Measurements from ENCODE around the gene B3GAT2. TPM values are rescaled to one million over a fixed set of nuclear protein-coding genes. Genes with fewer than 3 reads are reported as not detected.

The B3GAT2 gene
- total and polyA plus RNA-seq, 2 of the 13 experiments (the other 11 are each of a cell fraction or from before 2014, with no cell fraction given): 0.01 to 0.02 TPM

- Histone ChIP-seq H3K36me3 (replicated peaks in 1 of 2; ENCODE audit: control insufficient read depth in 1 of 2, insufficient read depth in 2 of 2, low read length in 2 of 2) (no peaks in the 10 kb centered on the region), H3K4me1 (ENCODE audit: insufficient read depth, low read length) (peaks cover 39% of the 10 kb centered on the region), H3K27me3 (ENCODE audit: control insufficient read depth in 1 of 2, insufficient read depth in 2 of 2, low read length in 2 of 2) (no peaks in the 10 kb centered on the region; a peak in 1 of 5 replicates), H3K9me3 (ENCODE audit: low read length) (no peaks in the 10 kb centered on the region), H3K79me2 (ENCODE audit: insufficient read depth, low read length) (no peaks in the 10 kb centered on the region), H3K4me3 (replicated peaks in 1 of 3; ENCODE audit: insufficient read depth in 1 of 3, low read depth in 2 of 3, low read length in 3 of 3) (no peak overlapping the region), H3K27ac (ENCODE audit: extremely low read length, insufficient read depth, low read length) (no peak overlapping the region), H2AFZ (ENCODE audit: low read length) (no peak overlapping the region), H3K9ac (ENCODE audit: insufficient read depth, low read depth, low read length) (no peak overlapping the region), H3K4me2 (ENCODE audit: low read depth, low read length) (no peak overlapping the region), H4K20me1 (ENCODE audit: insufficient read depth, low read length) (no peaks in the 10 kb centered on the region)
- TF ChIP-seq HCFC1 (IDR thresholded peaks at IDR 0.05; ENCODE audit: low read depth, low read length): no peak
- TF ChIP-seq MAFK (conservative IDR thresholded peaks at IDR 0.05 in 1 of 2, IDR thresholded peaks at IDR 0.05 in 1 of 2; ENCODE audit: low read length in 2 of 2): no peak
- no peak for TF ChIP-seq SMAD1 (CRISPR knock-in tag; IDR thresholded peaks at IDR 0.05; ENCODE audit: borderline replicate concordance, low read depth)
- TF ChIP-seq ZNF83 (CRISPR knock-in tag; IDR thresholded peaks at IDR 0.05; ENCODE audit: borderline replicate concordance): no peak
- TF ChIP-seq, protein P1, sequence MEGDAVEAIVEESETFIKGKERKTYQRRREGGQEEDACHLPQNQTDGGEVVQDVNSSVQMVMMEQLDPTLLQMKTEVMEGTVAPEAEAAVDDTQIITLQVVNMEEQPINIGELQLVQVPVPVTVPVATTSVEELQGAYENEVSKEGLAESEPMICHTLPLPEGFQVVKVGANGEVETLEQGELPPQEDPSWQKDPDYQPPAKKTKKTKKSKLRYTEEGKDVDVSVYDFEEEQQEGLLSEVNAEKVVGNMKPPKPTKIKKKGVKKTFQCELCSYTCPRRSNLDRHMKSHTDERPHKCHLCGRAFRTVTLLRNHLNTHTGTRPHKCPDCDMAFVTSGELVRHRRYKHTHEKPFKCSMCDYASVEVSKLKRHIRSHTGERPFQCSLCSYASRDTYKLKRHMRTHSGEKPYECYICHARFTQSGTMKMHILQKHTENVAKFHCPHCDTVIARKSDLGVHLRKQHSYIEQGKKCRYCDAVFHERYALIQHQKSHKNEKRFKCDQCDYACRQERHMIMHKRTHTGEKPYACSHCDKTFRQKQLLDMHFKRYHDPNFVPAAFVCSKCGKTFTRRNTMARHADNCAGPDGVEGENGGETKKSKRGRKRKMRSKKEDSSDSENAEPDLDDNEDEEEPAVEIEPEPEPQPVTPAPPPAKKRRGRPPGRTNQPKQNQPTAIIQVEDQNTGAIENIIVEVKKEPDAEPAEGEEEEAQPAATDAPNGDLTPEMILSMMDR (CRISPR knock-in tag; IDR thresholded peaks at IDR 0.05): no peak
- TF ChIP-seq, protein P2, sequence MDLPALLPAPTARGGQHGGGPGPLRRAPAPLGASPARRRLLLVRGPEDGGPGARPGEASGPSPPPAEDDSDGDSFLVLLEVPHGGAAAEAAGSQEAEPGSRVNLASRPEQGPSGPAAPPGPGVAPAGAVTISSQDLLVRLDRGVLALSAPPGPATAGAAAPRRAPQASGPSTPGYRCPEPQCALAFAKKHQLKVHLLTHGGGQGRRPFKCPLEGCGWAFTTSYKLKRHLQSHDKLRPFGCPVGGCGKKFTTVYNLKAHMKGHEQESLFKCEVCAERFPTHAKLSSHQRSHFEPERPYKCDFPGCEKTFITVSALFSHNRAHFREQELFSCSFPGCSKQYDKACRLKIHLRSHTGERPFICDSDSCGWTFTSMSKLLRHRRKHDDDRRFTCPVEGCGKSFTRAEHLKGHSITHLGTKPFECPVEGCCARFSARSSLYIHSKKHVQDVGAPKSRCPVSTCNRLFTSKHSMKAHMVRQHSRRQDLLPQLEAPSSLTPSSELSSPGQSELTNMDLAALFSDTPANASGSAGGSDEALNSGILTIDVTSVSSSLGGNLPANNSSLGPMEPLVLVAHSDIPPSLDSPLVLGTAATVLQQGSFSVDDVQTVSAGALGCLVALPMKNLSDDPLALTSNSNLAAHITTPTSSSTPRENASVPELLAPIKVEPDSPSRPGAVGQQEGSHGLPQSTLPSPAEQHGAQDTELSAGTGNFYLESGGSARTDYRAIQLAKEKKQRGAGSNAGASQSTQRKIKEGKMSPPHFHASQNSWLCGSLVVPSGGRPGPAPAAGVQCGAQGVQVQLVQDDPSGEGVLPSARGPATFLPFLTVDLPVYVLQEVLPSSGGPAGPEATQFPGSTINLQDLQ (CRISPR knock-in tag; IDR thresholded peaks at IDR 0.05): no peak
- no peak for TF ChIP-seq MED1 (CRISPR knock-in tag; IDR thresholded peaks at IDR 0.05)
- TF ChIP-seq ZNF18 (CRISPR knock-in tag; IDR thresholded peaks at IDR 0.05; ENCODE audit: insufficient replicate concordance): no peak
- TF ChIP-seq ZNF10 (CRISPR knock-in tag; IDR thresholded peaks at IDR 0.05; ENCODE audit: borderline replicate concordance, low read depth): no peak
- no peak for TF ChIP-seq ZNF672 (CRISPR knock-in tag; IDR thresholded peaks at IDR 0.05)
- no peak for TF ChIP-seq ZNF619 (CRISPR knock-in tag; IDR thresholded peaks at IDR 0.05)
- no peak for TF ChIP-seq ZNF143 (CRISPR knock-in tag; IDR thresholded peaks at IDR 0.05)
- no peak for TF ChIP-seq CREB1 (IDR thresholded peaks at IDR 0.05)
- TF ChIP-seq CREB1 (CRISPR knock-in tag; IDR thresholded peaks at IDR 0.05): no peak
- no peak for DNase-seq (ENCODE audit: low spot score)
- CTCF ChIA-PET (ENCODE audit: low intra/inter-chr PET ratio, low total read pairs): no interaction called here
- no TSS peak for BruUV-seq (replicated peaks)
- in situ Hi-C loops (cut with HindIII; ENCODE audit: extremely low pct_ligation_motif_present, low pct_unique_long_range_greater_than_20kb) (no loop called here), intact Hi-C loops (cut with micrococcal nuclease; ENCODE audit: unreplicated experiment) (no loop called here)
- FAIRE-seq: no peak
- POLR2A ChIA-PET: no interaction called here
- ATAC-seq: no peak
- WGBS (ENCODE audit: low lambda C conversion rate): 100% methylated on average over 7 of the region's 8 CpGs
Measured at GRCh38 chr6:70841112-70841511, 115.7 kb downstream of the B3GAT2 start.

Data from HepG2 (cell line).